SK-MEL-5 (cell line): ENCODE data around the gene UNC80. TPM values are rescaled to one million over a fixed set of nuclear protein-coding genes. Genes with fewer than 3 reads are reported as not detected.

Source experiments
- DNase-seq: peaks from one replicate; pipeline ENCODE4 v3.0.0-alpha.2; 2016; ENCODE audit warnings: low read depth, low spot score
- in situ Hi-C: cut with HindIII; loops from 2 replicates; pipeline ENCODE4 v1.10.0; 2016; ENCODE audit warnings: low sequenced_read_pairs, high pct_unique_total_duplicates, low pct_unique_long_range_greater_than_20kb
- polyA plus RNA-seq, 2 experiments: library from polyadenylated mRNA; depleted of rRNA; stranded (reverse); fragments of >200 nt; gene quantifications; 2 replicates each; pipeline ENCODE4 v1.2.3, GENCODE V29; 2015
- total RNA-seq: library from RNA; depleted of rRNA; stranded (reverse); fragments of >200 nt; shearing (Covaris generic); gene quantifications from 2 replicates; pipeline ENCODE4 v1.2.3, GENCODE V29; 2014; rRNA removed

The UNC80 gene
- total RNA-seq: 2.1 and 2.8 TPM in 2 replicates
- polyA plus RNA-seq (2015; cell fraction: cytosol; rRNA removed): 2.4 and 2.9 TPM in 2 replicates
- polyA plus RNA-seq (2015; cell fraction: nucleus; rRNA removed): 5.9 and 6.9 TPM in 2 replicates

DNA sequence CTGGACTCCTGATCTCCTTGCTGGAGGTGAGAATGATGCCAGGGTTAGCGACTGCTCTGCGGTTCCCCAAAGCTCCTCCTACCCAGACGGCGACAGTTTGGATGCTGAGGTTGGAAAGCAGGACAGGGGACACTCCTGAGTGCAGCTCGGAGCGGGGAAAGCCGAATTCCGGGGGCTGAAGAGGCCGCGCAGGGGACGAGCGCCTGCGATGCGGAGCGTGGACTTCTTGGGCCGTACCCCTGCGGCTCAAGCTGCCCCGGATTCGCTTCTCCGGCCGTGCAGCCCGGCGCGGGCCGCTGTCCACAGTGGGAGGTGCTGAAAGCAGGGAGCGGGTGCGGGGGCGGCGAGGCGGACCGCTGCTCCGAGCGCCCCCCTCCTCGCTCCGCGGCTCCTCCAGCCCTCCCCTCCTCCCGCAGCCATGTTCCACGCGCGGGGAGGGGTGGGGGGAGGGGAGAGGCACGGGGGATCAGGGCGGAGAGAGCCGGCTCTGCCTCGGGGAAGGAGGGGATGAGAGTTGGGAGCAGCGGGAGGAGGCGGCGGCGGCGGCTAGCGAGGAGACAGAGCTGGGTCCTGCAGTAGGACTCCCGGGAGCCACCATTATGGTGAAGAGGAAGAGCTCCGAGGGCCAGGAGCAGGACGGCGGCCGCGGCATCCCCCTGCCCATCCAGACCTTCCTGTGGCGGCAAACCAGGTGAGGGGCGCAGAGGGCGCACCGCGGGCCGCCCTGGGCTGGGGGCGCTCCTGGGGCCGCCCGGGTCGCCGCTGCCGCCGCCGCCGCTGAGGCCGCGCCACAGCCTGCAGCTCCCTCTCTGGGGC, at the start of gene UNC80:
TSS of gene UNC80 (plus strand) at position 359 of the 816 bp plus-strand sequence. CDS start at position 600, 241 bp downstream.
- in situ Hi-C loops: loop anchor here (25.0 kb wide), 1 partner anchor 159 kb away; no protein-coding TSS in a partner anchor
- DNase-seq: peak; percentile 61

GRCh38 chr2:209726311-209726710, 45.3 kb upstream of the UNC80 start:
- in situ Hi-C loops: no loop called here
- DNase-seq: no peak

DNA sequence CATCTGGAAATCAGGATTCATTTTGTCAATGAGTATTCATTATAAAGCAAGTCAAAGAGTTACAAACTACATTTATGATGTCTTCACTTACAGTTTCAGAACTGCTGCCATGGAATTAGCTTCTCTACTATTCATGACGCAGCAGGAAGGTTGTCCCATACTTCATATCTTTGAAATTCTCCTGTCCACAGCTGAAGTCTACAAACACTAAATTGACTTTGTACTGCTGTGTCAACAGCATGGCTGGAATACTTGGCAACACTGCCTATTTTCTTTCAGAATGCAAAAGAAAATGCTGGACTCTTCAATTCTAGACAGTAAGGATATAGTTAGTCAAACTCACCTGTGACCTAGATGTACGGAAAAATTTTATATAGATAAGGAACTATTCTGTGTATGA, 44.6 kb upstream of the UNC80 start:
- DNase-seq: no peak
- in situ Hi-C loops: no loop called here

GRCh38 chr2:209734805-209735204, 36.8 kb upstream of the UNC80 start:
- in situ Hi-C loops: no loop called here
- DNase-seq: no peak

DNA sequence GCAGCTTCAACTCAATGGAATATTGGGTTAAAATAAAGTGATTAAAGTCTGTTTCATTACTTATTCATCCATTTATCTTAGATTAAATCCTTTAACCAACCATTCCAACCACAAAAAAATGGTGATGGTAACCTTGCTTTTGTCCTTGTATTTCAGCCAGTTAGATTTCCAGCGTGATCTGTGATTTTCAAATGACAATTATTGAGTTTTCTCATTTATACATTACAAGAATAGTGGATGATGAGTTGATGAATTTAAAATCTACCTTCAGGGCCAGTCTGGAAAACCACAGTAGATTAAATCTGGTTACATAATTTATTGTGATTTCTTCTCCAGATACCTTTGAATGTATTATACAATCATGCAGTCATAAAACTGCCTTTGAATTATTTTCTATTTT, 29.7 kb upstream of the UNC80 start:
- DNase-seq: no peak
- in situ Hi-C loops: no loop called here

- DNase-seq: no peak
- in situ Hi-C loops: loop anchor here (25.0 kb wide), 1 partner anchor 141 kb away; no protein-coding TSS in a partner anchor
Observed at GRCh38 chr2:209753020-209753419, 18.6 kb upstream of the UNC80 start.

- in situ Hi-C loops: loop anchor here (25.0 kb wide), 1 partner anchor 145 kb away; no protein-coding TSS in a partner anchor
- DNase-seq: no peak
Observed at GRCh38 chr2:209757163-209757562, 14.5 kb upstream of the UNC80 start.

GRCh38 chr2:209761566-209761965, 10.1 kb upstream of the UNC80 start:
- in situ Hi-C loops: loop anchor here (25.0 kb wide), 1 partner anchor 149 kb away; no protein-coding TSS in a partner anchor
- no peak for DNase-seq

DNA sequence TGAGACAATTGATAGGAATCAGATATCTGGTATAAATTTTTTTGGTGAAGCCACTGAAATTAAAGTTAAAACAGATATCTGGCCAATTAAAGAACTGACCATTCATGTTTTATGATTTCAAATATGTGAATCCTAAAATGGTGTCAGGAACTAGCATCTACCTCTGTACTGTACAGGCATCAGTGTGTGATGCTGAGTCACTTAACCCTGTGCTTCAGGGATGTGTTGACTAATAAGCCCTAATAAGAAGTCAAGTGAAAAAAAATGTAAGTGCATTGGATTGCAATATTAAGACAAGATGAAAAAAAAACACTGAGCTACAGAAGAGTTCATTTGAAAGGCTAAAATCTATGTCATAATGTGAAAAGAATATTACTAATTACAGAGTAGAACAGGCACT, 9.1 kb upstream of the UNC80 start:
- in situ Hi-C loops: loop anchor here (25.0 kb wide), 1 partner anchor 150 kb away; no protein-coding TSS in a partner anchor
- DNase-seq: no peak

DNA sequence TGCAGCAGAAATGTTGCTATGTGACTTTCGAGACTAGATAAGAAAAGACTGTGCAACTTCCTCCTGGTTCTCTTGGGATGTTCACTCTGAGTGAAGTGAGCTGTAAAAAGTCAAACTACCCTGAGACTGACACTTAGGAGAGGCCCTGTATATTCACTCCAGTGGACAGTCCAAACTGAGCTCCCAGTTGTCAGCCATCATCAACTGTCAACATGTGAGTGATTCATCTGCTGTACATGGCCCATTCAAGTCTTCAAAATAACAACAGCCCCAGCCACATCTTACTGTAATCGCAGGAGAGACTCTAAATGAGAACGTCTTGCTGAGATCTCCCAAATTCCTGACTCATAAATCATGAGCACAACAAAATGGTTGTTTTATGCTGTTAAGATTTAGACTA, 8.5 kb upstream of the UNC80 start:
- in situ Hi-C loops: loop anchor here (25.0 kb wide), 1 partner anchor 151 kb away; no protein-coding TSS in a partner anchor

GRCh38 chr2:209766613-209767012, 5.0 kb upstream of the UNC80 start:
- in situ Hi-C loops: loop anchor here (25.0 kb wide), 1 partner anchor 154 kb away; no protein-coding TSS in a partner anchor
- DNase-seq: no peak

More for the DNA sequence above, 8.5 kb upstream of the UNC80 start:
- no peak for DNase-seq

GRCh38 chr2:209767316-209767715, 4.3 kb upstream of the UNC80 start:
- DNase-seq: peak; percentile 67
- in situ Hi-C loops: loop anchor here (25.0 kb wide), 1 partner anchor 155 kb away; no protein-coding TSS in a partner anchor

- in situ Hi-C loops: loop anchor here (25.0 kb wide), 1 partner anchor 156 kb away; no protein-coding TSS in a partner anchor
- DNase-seq: no peak
Observed at GRCh38 chr2:209768557-209768956, 3.1 kb upstream of the UNC80 start.

DNA sequence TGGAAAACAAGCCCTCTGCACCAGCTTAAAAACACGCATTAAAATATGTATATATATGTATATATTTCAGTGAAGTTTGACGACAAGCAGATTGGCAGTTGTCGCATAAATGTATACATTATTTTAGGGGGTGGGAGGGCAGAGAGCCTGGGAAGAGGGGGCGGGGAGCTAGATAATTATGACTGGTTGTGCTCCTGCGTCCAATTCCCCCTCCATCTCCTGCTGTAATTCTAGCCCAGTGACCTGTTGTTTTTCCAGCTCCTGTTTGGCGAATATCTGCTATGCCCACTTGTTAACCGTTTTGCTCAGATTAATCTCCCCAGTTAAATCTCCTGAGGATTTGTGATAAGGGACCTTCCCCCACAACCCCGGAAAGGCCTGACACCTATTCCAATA, 656 bp downstream of the UNC80 start:
- in situ Hi-C loops: loop anchor here (25.0 kb wide), 1 partner anchor 160 kb away; no protein-coding TSS in a partner anchor
- no peak for DNase-seq

DNA sequence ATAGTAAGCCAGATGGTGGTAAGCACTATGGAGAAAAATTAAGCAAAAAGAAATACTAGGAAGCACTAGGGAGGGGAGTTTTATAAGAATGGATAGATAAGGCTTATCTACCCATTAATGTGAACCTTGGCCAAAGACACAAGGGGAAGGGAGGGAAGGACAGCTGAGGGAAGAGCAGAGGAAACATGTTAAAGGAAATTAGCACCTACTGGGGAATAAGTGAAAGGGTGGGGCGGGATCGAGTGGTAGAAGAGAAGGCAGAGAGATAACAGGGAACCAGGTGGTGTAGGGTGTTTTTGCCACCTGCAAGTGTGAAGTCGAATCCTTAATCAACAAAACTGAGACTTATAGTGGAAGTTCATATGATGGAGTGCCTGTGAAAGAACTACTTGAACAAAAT, 1.7 kb downstream of the UNC80 start:
- in situ Hi-C loops: loop anchor here (25.0 kb wide), 1 partner anchor 161 kb away; no protein-coding TSS in a partner anchor
- no peak for DNase-seq

DNA sequence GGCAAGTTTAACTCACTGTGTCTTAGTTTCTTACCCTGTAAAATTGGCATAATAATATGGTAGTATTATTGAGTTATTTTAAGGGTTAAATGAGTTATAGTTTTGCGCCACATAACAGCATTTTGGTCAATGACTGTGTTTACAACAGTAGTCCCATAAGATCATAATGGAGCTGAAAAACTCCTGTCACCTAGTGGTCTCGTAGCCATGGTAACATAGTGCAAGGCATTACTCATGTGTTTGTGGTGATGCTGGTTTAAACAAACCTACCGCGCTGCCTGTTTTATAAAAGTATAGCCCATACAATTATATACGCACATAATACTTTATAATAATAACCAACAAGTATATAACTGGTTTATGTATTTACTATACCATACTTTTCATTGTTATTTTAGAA, 15.8 kb downstream of the UNC80 start:
- in situ Hi-C loops: no loop called here
- no peak for DNase-seq

DNA sequence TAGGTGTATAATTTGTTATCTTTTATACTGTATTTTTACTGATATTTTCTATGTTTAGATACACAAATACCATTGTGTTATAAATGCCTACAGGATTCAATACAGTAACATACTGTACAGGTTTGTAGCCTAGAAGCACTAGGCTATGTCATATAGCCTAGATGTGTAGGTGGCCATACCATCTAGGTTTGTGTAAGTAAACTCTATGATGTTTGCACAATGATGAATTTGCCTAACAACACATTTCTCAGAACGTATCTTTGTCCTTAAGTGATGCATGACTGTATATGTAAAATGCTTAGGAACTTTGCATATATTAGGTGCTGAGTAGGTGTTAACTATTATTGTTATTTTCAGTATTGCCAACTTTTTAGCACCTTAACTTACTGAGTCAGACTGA, 17.3 kb downstream of the UNC80 start:
- DNase-seq: no peak
- in situ Hi-C loops: no loop called here

- in situ Hi-C loops: no loop called here
Observed at GRCh38 chr2:209790066-209790728, 18.6 kb downstream of the UNC80 start.

More at GRCh38 chr2:209790066-209790728, 18.6 kb downstream of the UNC80 start:
- no peak for DNase-seq
